Testis (tissue), 2 donors: Measurements from ENCODE around the gene SLC2A6.

Source experiments
- CTCF ChIP-seq, 3 experiments: fragments of 450-650 bp in 2 of 3; fragments of 200-600 bp in 1 of 3; sonication (generic) in 1 of 3; IDR thresholded peaks; one replicate each; pipeline ENCODE4 v1.5.1; 2016 to 2019; ENCODE audit warnings: antibody characterized with exemption in 3 of 3, mild to moderate bottlenecking in 2 of 3, moderate library complexity in 1 of 3
- POLR2A ChIP-seq: fragments of 450-650 bp; IDR thresholded peaks from one replicate; pipeline ENCODE4 v1.6.1; 2017; ENCODE audit warnings: antibody characterized with exemption, mild to moderate bottlenecking, moderate library complexity

- TF ChIP-seq CTCF (IDR thresholded peaks at IDR 0.05) (no peak), POLR2A (no peak)
These were observed 42.2 kb downstream of the SLC2A6 start for GRCh38 chr9:133436681-133437080.
